Stomach (tissue), 9 donors: ENCODE data around the gene ANGPTL2. TPM values are rescaled to one million over a fixed set of nuclear protein-coding genes. Genes with fewer than 3 reads are reported as not detected.

Experiments
- DNase-seq, 2 donors: peaks; one replicate each; pipeline versions ENCODE4 v3.0.0 to v3.0.0-alpha.2; 2013 to 2019
- H3K27ac ChIP-seq, 5 donors: fragments of 200-600 bp in 4 of 5; sonication (generic) in 4 of 5; one replicate each; pipeline ENCODE4 v1.5.1; 2013 to 2019; ENCODE audit warnings: mild to moderate bottlenecking in 1 of 5, moderate library complexity in 1 of 5
- H3K27me3 ChIP-seq, 3 donors: fragments of 200-600 bp; sonication (generic); one replicate each; pipeline ENCODE4 v1.5.1; 2017 to 2019; ENCODE audit warnings: mixed run types in 1 of 3
- H3K36me3 ChIP-seq, 4 donors: fragments of 200-600 bp; sonication (generic); 1 replicate in 3 of 4; 2 replicates in 1 of 4; pipeline ENCODE4 v1.5.1; 2016 to 2019
- H3K4me1 ChIP-seq, 4 donors: fragments of 200-600 bp; sonication (generic); one replicate each; pipeline ENCODE4 v1.5.1; 2016 to 2019
- H3K4me3 ChIP-seq, 4 donors: fragments of 200-600 bp; sonication (generic) in 3 of 4; one replicate each; pipeline ENCODE4 v1.5.1; 2016 to 2019; ENCODE audit warnings: mild to moderate bottlenecking in 1 of 4
- H3K9me3 ChIP-seq, 4 donors: fragments of 200-600 bp; sonication (generic); one replicate each; pipeline ENCODE4 v1.5.1; 2016 to 2019
- CTCF ChIP-seq, 7 experiments: fragments of 450-650 bp in 4 of 7; fragments of 200-600 bp in 3 of 7; sonication (generic) in 3 of 7; IDR thresholded peaks; one replicate each; pipeline ENCODE4 v1.5.1; 2016 to 2019; ENCODE audit warnings: antibody characterized with exemption in 7 of 7, control low read depth in 2 of 7, mild to moderate bottlenecking in 1 of 7
- EP300 ChIP-seq: sonication (generic); formaldehyde crosslinking; IDR thresholded peaks from one replicate; pipeline ENCODE4 v1.6.1; 2017; ENCODE audit warnings: antibody characterized with exemption
- POLR2A ChIP-seq, 4 donors: fragments of 450-650 bp; IDR thresholded peaks; one replicate each; pipeline ENCODE4 v1.6.1; 2016; ENCODE audit warnings: antibody characterized with exemption in 4 of 4, control low read depth in 2 of 4, mild to moderate bottlenecking in 1 of 4, moderate library complexity in 1 of 4
- POLR2AphosphoS5 ChIP-seq, 3 donors: sonication (generic); formaldehyde crosslinking; IDR thresholded peaks; one replicate each; pipeline ENCODE4 v1.6.1; 2016; ENCODE audit warnings: antibody characterized with exemption in 3 of 3
- WGBS, 5 donors: extraction: QIAGEN DNeasy Blood & Tissue Kit in 3 of 5; methylation state at CpG; one replicate each; pipeline versions ENCODE4 v1.1.5 to v1.1.7; 2013 to 2018; 5-methylcytosine and 5-hydroxymethylcytosine counted together
- intact Hi-C: fragments of 100-400 bp; cut with DNase I; formaldehyde crosslinking; loops from one replicate; pipeline ENCODE4 v1.15.1; 2023; ENCODE audit warnings: low total_unique reads
- polyA plus RNA-seq, 3 donors: library from polyadenylated mRNA; stranded (reverse); fragments of 200-250 nt; gene quantifications; one replicate each; pipeline ENCODE4 v1.2.3, GENCODE V29; 2013
- total RNA-seq, 5 donors: library from RNA; depleted of rRNA; stranded (reverse); fragments of >200 nt; gene quantifications; one replicate each; pipeline versions ENCODE4 v1.1.0 to v1.2.3, GENCODE V29; 2014 to 2016
- donor health status: healthy with polysubstance abuse.
- donor health status: Bipolar disorder and iron deficiency.
- donor health status: healthy.

Gene ANGPTL2
- total and polyA plus RNA-seq, 8 donors: 5.7 to 26.3 (median 10.2) TPM

DNA sequence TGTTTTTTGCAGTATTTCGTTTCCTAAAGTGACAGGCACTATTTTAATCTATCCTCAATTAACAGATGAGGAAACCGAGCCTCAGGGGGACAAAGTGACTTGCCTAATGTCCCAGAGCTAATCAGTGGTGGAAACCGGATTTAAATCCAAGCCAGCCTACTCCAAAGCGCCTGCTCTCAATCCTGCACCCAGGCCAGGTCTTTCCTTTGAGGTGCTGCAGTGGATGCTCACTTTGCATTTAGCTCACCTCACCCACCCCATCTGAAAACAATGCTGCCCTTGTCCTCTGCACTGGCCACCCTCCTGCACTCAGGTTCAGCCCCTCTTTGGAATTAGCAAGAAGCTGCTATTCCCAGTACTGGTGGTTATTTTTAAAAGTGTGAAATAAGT is 16.0 kb downstream of the ANGPTL2 start:
- Histone ChIP-seq H3K4me1 (peaks cover 12 to 75% (median 44%) of the 10 kb centered on the region in 4 donors), H3K36me3 (peaks cover 0 to 20% (median 16%) of the 10 kb centered on the region in 4 donors), H3K4me3 (no peak overlapping the region), H3K27ac (peak overlapping the region in 2 of 5 donors; percentile 67 to 79), H3K27me3 (no peaks in the 10 kb centered on the region), H3K9me3 (no peaks in the 10 kb centered on the region)
- no peak for DNase-seq
- intact Hi-C loops: no loop called here
- 68 to 89% (median 84%) methylated on average over 4 of the region's 4 CpGs for WGBS, 5 donors
- TF ChIP-seq POLR2A (IDR thresholded peaks at IDR 0.05): no peak
- TF ChIP-seq CTCF (IDR thresholded peaks at IDR 0.05): no peak
- no peak for TF ChIP-seq POLR2AphosphoS5 (IDR thresholded peaks at IDR 0.05)
- TF ChIP-seq EP300: no peak

DNA sequence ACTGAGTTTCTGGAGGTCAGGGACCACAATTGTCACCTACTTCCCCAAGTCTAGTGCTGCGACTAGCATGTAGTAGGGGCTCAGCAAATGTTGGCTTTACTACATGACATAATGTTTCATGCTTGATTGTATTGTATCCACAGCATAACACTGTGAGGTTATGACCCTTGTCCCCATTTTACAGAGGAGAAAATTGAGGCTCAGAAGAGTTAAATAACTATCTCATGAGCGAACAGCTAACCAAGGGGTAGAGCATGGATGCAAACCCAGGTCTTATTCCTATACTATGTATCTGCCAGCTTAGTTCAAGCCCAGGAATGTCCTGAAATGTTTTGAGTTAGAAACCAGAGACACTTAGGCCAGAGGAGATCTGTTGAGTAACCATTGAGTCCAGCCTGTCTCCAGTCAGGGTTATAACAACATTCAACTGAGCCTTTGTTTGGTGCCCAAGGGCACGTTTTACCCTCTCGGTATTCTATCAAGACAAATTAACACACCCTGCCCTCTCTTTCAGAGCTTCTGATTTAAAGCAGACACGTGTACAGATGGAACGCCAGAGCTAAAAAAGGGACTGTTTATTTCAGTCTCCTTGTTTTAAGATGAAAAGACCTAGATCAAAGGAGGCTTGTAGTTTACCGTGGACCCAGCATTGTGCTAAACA is 16.5 kb downstream of the ANGPTL2 start:
- DNase-seq: no peak
- peaks cover 0 to 20% (median 16%) of the 10 kb centered on the region in 4 donors for H3K36me3 ChIP-seq
- peaks cover 12 to 71% (median 41%) of the 10 kb centered on the region in 4 donors for H3K4me1 ChIP-seq
- intact Hi-C loops: no loop called here
- WGBS, 5 donors: 71 to 85% (median 79%) methylated on average over 7 of the region's 7 CpGs
- TF ChIP-seq POLR2AphosphoS5 (IDR thresholded peaks at IDR 0.05) (peak in 1 of 3 donors; percentile 18), EP300 (no peak)
- H3K27ac ChIP-seq: peak overlapping the region in 2 of 5 donors; percentile 67 to 79
- no peak overlapping the region for H3K4me3 ChIP-seq
- no peaks in the 10 kb centered on the region for H3K27me3 ChIP-seq
- H3K9me3 ChIP-seq: no peaks in the 10 kb centered on the region

DNA sequence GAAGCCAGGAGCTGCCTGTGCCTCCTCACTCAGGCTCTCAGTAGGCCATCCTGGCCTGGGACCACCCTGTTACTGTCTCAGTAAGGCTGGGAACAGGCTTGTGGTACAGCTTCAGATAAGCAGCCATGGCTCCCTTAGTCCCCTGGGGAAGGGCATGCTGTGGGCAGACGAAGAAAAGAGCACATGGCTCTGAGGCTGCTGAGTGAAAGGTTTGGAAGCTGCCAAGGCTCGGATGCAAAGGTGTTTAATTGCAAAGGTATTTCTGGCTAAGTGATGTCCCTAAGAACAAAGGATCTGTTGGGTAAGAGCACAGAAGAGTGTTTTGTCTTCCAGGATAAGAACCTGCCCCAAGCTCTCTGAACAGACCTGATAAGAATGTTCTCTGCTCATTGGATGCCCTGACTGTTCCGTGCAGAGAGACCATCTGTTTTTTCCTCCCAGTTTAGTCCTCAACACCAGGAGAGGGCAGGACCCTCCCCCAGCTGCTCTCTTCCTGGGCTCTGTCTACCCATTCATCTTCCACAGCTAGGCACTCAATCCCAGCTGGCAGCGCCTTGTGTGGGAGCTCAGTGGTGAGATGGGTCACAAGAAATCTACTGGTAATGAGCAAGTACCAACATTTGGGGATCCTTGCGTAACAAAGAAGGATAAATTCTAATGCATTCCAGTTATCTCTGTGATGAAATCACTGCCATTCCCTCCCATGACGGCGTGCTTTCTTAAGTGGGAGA is 17.7 kb downstream of the ANGPTL2 start:
- TF ChIP-seq POLR2AphosphoS5 (IDR thresholded peaks at IDR 0.05): no peak
- no peak for TF ChIP-seq EP300
- TF ChIP-seq CTCF (IDR thresholded peaks at IDR 0.05): no peak
- no peak for TF ChIP-seq POLR2A (IDR thresholded peaks at IDR 0.05)
- Histone ChIP-seq H3K4me1 (peaks cover 12 to 76% (median 37%) of the 10 kb centered on the region in 4 donors), H3K9me3 (no peaks in the 10 kb centered on the region), H3K36me3 (peaks cover 0 to 20% (median 16%) of the 10 kb centered on the region in 4 donors), H3K27me3 (no peaks in the 10 kb centered on the region), H3K27ac (peak overlapping the region in 1 of 5 donors; percentile 79), H3K4me3 (no peak overlapping the region)
- 87 to 96% (median 93%) methylated on average over 7 of the region's 7 CpGs for WGBS, 5 donors
- intact Hi-C loops: no loop called here
- DNase-seq: no peak

- intact Hi-C loops: no loop called here
- H3K36me3 ChIP-seq: peaks cover 0 to 19% (median 11%) of the 10 kb centered on the region in 4 donors
- no peak for TF ChIP-seq POLR2A (IDR thresholded peaks at IDR 0.05)
- TF ChIP-seq POLR2AphosphoS5 (IDR thresholded peaks at IDR 0.05): no peak
- TF ChIP-seq EP300: no peak
- no peak for TF ChIP-seq CTCF (IDR thresholded peaks at IDR 0.05)
- H3K4me3 ChIP-seq: no peak overlapping the region
- WGBS, 5 donors: 89 to 98% (median 94%) methylated on average over 2 of the region's 2 CpGs
- DNase-seq: no peak
- H3K4me1 ChIP-seq: peaks cover 3 to 66% (median 23%) of the 10 kb centered on the region in 4 donors
- peak overlapping the region in 1 of 5 donors; percentile 49 for H3K27ac ChIP-seq
- no peaks in the 10 kb centered on the region for H3K27me3 ChIP-seq
- no peaks in the 10 kb centered on the region for H3K9me3 ChIP-seq
Observed at GRCh38 chr9:127102788-127103187, 19.6 kb downstream of the ANGPTL2 start.
